GM12874 (cell line): ENCODE measurements around the gene CNOT11.
A peak's percentile ranks its signal among the peaks of the same experiment; 100 is the strongest.

Experiments
- TF ChIP-seq, protein P1 (sequence below): IDR thresholded peaks from 2 replicates; pipeline ENCODE4 v1.5.1; 2011; ENCODE audit warnings: low read depth, mild to moderate bottlenecking, control low read depth, low read length, moderate library complexity; ENCODE audit not compliant: insufficient read depth

CNOT11 gene

DNA sequence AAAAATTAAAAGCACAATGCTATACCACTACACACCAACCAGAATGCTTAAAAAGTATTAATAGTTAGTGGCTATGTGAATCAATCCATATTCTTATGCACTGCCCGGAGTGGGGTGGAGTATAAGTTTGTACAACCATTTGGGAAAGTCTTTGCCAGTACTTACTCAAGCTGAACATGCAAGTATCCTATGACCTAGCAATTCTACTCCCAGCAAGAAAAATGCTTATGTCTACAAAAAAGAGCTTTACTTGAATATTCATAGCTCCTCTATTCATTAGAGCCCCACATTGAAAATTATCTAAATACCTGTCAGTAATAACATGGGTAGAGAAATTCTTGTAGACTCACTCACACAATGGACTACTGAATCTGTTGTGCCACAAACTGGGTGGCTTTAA is 21.4 kb upstream of the CNOT11 start:
- TF ChIP-seq, protein P1, sequence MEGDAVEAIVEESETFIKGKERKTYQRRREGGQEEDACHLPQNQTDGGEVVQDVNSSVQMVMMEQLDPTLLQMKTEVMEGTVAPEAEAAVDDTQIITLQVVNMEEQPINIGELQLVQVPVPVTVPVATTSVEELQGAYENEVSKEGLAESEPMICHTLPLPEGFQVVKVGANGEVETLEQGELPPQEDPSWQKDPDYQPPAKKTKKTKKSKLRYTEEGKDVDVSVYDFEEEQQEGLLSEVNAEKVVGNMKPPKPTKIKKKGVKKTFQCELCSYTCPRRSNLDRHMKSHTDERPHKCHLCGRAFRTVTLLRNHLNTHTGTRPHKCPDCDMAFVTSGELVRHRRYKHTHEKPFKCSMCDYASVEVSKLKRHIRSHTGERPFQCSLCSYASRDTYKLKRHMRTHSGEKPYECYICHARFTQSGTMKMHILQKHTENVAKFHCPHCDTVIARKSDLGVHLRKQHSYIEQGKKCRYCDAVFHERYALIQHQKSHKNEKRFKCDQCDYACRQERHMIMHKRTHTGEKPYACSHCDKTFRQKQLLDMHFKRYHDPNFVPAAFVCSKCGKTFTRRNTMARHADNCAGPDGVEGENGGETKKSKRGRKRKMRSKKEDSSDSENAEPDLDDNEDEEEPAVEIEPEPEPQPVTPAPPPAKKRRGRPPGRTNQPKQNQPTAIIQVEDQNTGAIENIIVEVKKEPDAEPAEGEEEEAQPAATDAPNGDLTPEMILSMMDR, result no peak

DNA sequence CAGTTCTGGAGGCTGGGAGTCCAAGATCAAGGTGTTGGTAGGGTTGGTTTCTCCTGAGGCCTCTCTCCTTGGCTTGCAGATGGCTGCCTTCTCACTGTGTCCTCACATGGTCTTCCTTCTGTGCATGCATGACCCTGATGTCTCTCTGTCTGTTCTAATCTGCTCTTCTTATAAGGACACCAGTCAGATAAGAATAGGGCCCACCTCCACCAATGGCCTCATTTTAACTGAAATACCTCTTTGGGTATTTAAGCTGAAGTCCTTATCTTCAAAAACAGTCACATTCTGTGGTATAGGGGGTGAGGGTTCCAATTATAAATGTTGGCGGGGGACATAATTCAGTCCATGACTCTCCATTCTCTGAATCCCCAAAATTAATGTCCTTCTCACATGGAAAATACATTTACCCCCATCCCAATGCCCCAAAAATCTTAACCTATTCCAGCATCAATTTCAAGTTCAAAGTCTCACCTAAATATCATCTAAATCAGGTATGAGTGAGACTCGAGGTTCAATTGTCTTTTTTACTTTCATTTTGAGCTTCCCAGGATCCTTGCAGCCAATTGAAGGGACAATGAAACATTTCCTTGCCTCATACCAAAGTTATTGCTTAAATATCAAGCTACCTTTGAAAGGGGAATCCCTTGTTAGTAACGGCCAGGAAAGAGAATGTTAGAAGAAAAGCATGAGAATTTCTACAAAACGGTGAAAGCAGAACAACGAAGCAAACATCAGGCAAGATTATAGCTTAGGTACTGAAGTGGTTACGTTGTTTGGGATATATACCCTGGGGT is 20.6 kb upstream of the CNOT11 start:
- TF ChIP-seq, protein P1, result no peak

DNA sequence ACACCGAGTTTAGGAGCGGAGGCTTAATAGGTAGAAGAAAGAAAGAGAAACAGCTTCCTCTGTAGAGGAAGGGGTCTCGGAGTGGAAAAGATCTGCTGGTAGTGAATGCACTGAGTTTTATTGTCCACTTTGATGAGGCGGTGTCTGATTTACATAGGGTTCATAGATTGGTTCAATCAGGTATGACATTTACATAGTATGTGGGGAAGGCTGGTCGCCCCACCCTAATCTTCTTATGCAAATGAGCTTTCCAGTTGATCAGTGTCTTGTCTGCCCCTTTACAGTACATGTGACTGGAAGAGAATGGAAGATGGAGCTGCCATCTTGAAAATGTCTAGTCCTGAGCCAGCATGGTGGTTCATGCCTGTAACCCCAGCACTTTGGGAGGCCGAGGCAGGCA is 19.9 kb upstream of the CNOT11 start:
- TF ChIP-seq, protein P1, result no peak

DNA sequence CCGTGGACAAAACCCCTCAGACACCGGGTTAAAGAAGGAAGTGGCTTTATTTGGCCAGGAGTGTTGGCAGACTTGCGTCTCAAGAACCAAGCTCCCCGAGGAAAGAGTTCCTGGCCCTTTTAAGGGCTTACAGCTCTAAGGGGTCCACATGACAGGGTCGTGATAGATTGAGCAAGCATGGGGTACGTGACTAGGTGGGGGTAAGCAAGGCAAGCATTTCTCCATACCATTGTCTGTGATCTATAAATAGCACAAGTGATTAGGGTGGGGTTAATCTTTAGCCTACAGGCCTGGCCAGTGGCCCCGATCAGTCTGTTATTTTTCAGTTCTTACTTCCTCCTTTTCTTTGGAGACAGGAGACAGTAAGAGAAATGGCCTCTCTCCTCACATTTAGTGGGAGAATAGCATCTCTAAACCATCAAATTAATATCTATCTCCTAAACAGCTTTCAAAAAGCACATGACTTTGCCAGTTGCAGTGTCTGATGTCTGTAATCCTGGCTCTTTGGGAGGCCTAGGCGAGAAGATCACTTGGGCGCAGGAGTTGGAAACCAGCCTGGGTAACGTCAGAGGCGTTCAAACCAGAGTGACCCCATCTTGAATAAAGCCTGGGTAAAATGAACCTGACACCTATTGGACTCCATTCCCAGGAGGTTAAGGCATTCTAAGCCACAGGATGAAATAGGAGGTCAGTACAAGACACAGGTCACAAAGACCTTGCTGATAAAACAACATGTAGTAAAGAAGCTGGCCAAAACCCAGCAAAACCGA is 18.3 kb upstream of the CNOT11 start:
- TF ChIP-seq, protein P1, result no peak

DNA sequence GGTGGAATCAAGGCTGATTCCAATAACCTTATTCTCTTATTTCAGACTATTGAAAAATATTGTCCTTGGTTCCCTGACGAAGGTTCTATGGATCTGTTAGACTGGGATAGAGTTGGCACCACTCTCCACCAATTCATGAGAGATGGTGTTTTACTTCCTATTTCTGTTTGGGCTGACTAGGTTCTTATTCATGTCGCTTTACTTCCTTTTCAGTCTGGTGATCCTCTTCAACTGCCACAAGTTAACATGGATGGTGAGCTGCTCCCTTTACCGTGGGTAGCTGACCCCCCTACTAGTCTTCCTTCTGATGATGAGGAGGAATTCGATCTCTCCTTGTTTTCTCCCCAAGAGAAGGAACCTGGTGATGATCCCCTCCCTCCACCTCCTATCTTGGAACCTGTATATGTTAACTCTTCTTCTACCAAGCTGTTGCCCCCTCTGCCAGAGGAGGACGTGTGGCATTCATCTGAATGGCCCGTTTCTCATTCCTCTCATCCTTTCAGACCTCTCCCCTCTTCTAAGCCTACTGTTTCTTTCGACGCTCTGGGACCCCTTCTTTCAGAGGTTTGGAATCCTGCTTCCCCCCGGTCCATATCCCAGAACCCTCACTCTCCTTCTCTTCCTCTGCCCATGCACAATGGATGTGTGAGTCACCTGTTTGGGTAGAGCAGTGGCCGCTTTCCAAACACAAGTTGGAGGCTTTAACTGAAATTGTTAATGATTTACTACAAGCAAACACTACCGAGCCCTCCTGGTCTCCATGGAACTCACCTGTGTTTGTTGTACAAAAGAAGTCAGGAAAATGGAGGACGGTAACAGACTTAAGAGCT is 13.5 kb upstream of the CNOT11 start:
- TF ChIP-seq, protein P1, result no peak

DNA sequence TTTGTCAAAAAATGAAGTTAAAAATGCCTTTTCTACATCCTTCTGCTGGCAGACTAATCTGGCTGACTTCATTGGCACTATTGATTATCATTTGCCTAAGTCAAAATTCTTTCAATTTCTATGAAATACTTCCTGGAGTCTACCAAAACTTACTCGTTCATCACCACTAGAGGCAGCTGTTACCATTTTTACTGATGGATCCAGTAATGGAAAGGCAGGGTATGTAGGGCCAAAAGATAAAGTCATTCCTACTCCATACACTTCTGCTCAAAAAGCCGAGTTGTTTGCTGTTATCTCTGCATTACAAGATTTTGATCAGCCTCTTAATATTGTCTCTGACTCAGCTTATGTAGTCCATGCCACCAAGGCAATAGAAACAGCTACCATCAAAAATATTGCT is 12.0 kb upstream of the CNOT11 start:
- TF ChIP-seq, protein P1, result peak; percentile 32; the same call in 1 of the 2 replicates

DNA sequence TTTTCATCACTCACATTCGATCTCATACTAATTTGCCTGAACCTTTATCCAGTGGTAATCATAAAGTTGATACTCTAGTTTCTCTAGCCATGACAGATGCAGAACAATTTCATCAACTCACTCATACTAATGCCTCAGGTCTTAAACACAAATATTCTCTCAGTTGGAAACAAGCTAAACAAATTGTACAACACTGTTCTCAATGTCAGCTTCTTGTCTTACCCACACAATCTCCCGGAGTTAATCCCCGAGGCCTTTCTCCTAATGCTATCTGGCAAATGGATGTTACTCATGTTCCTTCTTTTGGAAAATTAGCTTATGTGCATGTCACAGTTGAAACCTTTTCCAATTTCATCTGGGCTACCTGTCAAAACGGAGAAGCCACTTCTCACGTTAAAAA is 11.5 kb upstream of the CNOT11 start:
- TF ChIP-seq, protein P1, result no peak
